HG03439 (cell line): ENCODE data around the gene GJB6.
"Not testable (repeated sequence)": the region's sequence is repeated elsewhere in the genome, so short reads cannot be mapped to it uniquely, and the experiment has no call there.

Source experiments
- ATAC-seq: cut with Tn5 transposase; IDR thresholded peaks from one replicate; pipeline ENCODE4 v1.9.1; 2021; ENCODE audit warnings: mild to moderate bottlenecking, moderate library complexity; ENCODE audit not compliant: unreplicated experiment

Gene GJB6

GRCh38 chr13:20231839-20232555 is at the start of gene GJB6:
Gene GJB6 (minus strand): TSS chr13:20232319. CDS start chr13:20223480, 8,839 bp downstream.
- no peak for ATAC-seq

GRCh38 chr13:20276901-20277300 is 44.8 kb upstream of the GJB6 start:
- ATAC-seq, result not testable (repeated sequence)

- ATAC-seq, result no peak
Observed at GRCh38 chr13:20274466-20274865, 42.3 kb upstream of the GJB6 start.

- no peak for ATAC-seq
Observed at GRCh38 chr13:20272588-20273171, 40.6 kb upstream of the GJB6 start.

- no peak for ATAC-seq
Observed at GRCh38 chr13:20272104-20272503, 40.0 kb upstream of the GJB6 start.

- no peak for ATAC-seq
Observed at GRCh38 chr13:20271441-20271840, 39.3 kb upstream of the GJB6 start.

GRCh38 chr13:20270163-20270865 is 38.2 kb upstream of the GJB6 start:
- ATAC-seq, result no peak

GRCh38 chr13:20264271-20265018 is 32.3 kb upstream of the GJB6 start:
- ATAC-seq, result peak; percentile 75

- no peak for ATAC-seq
Observed at GRCh38 chr13:20263393-20264044, 31.4 kb upstream of the GJB6 start.

- no peak for ATAC-seq
Observed at GRCh38 chr13:20258963-20259288, 26.8 kb upstream of the GJB6 start.

GRCh38 chr13:20258208-20258962 is 26.3 kb upstream of the GJB6 start:
- no peak for ATAC-seq

GRCh38 chr13:20254076-20254475 is 22.0 kb upstream of the GJB6 start:
- no peak for ATAC-seq

- ATAC-seq, result no peak
Observed at GRCh38 chr13:20249913-20250312, 17.8 kb upstream of the GJB6 start.

- ATAC-seq, result no peak
Observed at GRCh38 chr13:20247963-20248362, 15.8 kb upstream of the GJB6 start.

GRCh38 chr13:20247403-20247802 is 15.3 kb upstream of the GJB6 start:
- no peak for ATAC-seq

GRCh38 chr13:20241593-20241992 is 9.5 kb upstream of the GJB6 start:
- no peak for ATAC-seq

GRCh38 chr13:20239748-20240147 is 7.6 kb upstream of the GJB6 start:
- no peak for ATAC-seq

GRCh38 chr13:20232556-20233277 is 598 bp upstream of the GJB6 start:
- no peak for ATAC-seq
